ENCODE measurements around the gene KCNT2. TPM values are rescaled to one million over a fixed set of nuclear protein-coding genes. Genes with fewer than 3 reads are reported as not detected.
"Not testable (repeated sequence)": the region's sequence is repeated elsewhere in the genome, so short reads cannot be mapped to it uniquely, and the experiment has no call there.

Gene KCNT2
- total RNA-seq, 4 donors from 2014 or later = 0.35 to 0.88 (median 0.51) TPM; not detected in 1

- TF ChIP-seq CTCF (IDR thresholded peaks at IDR 0.05 in 4 of 5, conservative IDR thresholded peaks at IDR 0.05 in 1 of 5) (no peak), POLR2A (IDR thresholded peaks at IDR 0.05) (no peak)
- ATAC-seq = no peak
- peaks cover 0 to 5% (median 0%) of the 10 kb centered on the region in 3 donors for H3K9me3 ChIP-seq
- no peaks in the 10 kb centered on the region for H3K4me1 ChIP-seq
- no peak overlapping the region for H3K4me3 ChIP-seq
- H3K27me3 ChIP-seq = no peaks in the 10 kb centered on the region
- intact Hi-C loops (cut with DNase I; ENCODE audit: low total_unique reads) (no loop called here), in situ Hi-C loops (cut with MboI; ENCODE audit: low sequenced_read_pairs in 4 of 4) (no loop called here)
- DNase-seq = no peak
- H3K27ac ChIP-seq = no peak overlapping the region
- H3K36me3 ChIP-seq = no peaks in the 10 kb centered on the region
These were observed 32.7 kb upstream of the KCNT2 start for GRCh38 chr1:196640976-196641375.

- intact Hi-C loops (cut with DNase I; ENCODE audit: low total_unique reads); H3K36me3 ChIP-seq; in situ Hi-C loops (cut with MboI; ENCODE audit: low sequenced_read_pairs in 4 of 4); H3K4me1 ChIP-seq; H3K4me3 ChIP-seq; DNase-seq; H3K9me3 ChIP-seq; H3K27ac ChIP-seq; H3K27me3 ChIP-seq; ATAC-seq: not testable (repeated sequence)
These were observed 31.1 kb upstream of the KCNT2 start for GRCh38 chr1:196639291-196639690.

- Histone ChIP-seq H3K27me3 (no peaks in the 10 kb centered on the region), H3K4me3 (no peak overlapping the region), H3K4me1 (no peaks in the 10 kb centered on the region), H3K27ac (no peak overlapping the region), H3K36me3 (no peaks in the 10 kb centered on the region), H3K9me3 (peaks cover 0 to 5% (median 0%) of the 10 kb centered on the region in 3 donors)
- in situ Hi-C loops (cut with MboI; ENCODE audit: low sequenced_read_pairs in 4 of 4) (no loop called here), intact Hi-C loops (cut with DNase I; ENCODE audit: low total_unique reads) (no loop called here)
- DNase-seq (no peak), ATAC-seq (no peak)
- TF ChIP-seq CTCF (IDR thresholded peaks at IDR 0.05 in 4 of 5, conservative IDR thresholded peaks at IDR 0.05 in 1 of 5) = no peak
- TF ChIP-seq POLR2A (IDR thresholded peaks at IDR 0.05) = no peak
These were observed 30.2 kb upstream of the KCNT2 start for GRCh38 chr1:196638466-196638865.

- Histone ChIP-seq H3K27ac (no peak overlapping the region), H3K36me3 (no peaks in the 10 kb centered on the region), H3K27me3 (no peaks in the 10 kb centered on the region), H3K9me3 (peaks cover 0 to 5% (median 0%) of the 10 kb centered on the region in 3 donors), H3K4me3 (no peak overlapping the region), H3K4me1 (no peaks in the 10 kb centered on the region)
- ATAC-seq = no peak
- DNase-seq = no peak
- TF ChIP-seq CTCF (IDR thresholded peaks at IDR 0.05 in 4 of 5, conservative IDR thresholded peaks at IDR 0.05 in 1 of 5) (no peak), POLR2A (IDR thresholded peaks at IDR 0.05) (no peak)
- intact Hi-C loops (cut with DNase I; ENCODE audit: low total_unique reads) = no loop called here
- in situ Hi-C loops (cut with MboI; ENCODE audit: low sequenced_read_pairs in 4 of 4) = no loop called here
These were observed 29.4 kb upstream of the KCNT2 start for GRCh38 chr1:196637606-196638005.

DNA sequence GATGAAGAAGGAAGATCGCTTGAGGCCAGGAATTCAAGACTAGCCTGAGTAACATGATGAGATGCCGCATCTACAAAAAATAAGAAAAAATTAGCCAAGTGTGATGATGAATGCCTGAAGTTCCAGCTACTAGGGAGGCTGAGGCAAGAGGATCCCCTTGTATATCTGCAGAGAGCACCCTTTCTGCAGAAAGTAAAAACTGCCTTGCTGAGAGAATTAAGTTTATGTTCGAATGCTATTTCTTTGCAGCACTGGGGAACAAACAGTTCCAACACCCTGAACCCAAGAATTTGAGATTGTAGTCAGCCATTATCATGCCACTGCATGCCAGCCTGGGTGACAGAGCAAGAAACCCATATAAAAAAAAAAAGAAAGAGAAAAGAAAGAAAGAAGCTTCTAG, 20.6 kb upstream of the KCNT2 start:
- Histone ChIP-seq H3K4me3 (no peak overlapping the region), H3K4me1 (no peaks in the 10 kb centered on the region), H3K27me3 (no peaks in the 10 kb centered on the region), H3K27ac (no peak overlapping the region), H3K9me3 (no peaks in the 10 kb centered on the region), H3K36me3 (no peaks in the 10 kb centered on the region)
- TF ChIP-seq CTCF (IDR thresholded peaks at IDR 0.05 in 4 of 5, conservative IDR thresholded peaks at IDR 0.05 in 1 of 5) (no peak), POLR2A (IDR thresholded peaks at IDR 0.05) (no peak)
- DNase-seq = no peak
- intact Hi-C loops (cut with DNase I; ENCODE audit: low total_unique reads) (no loop called here), in situ Hi-C loops (cut with MboI; ENCODE audit: low sequenced_read_pairs in 4 of 4) (no loop called here)
- ATAC-seq = no peak

Data from gastrocnemius medialis (tissue), 4 donors.